Endothelial cell of umbilical vein (primary cell): ENCODE measurements around the gene MKLN1. TPM values are rescaled to one million over a fixed set of nuclear protein-coding genes. Genes with fewer than 3 reads are reported as not detected.

Source experiments
- BruUV-seq: library from RNA; stranded (reverse); fragments of 400-500 nt; replicated peaks from 2 replicates; lab custom pipeline; 2021; lab: Mats Ljungman, UMichigan
- CTCF ChIA-PET: fragments of 300-600, 350-600 bp; sonication (Branson Sonifier 250); formaldehyde crosslinking; loops from one replicate; lab custom pipeline; 2021; ENCODE audit warnings: antibody characterized with exemption, inconsistent platforms; lab: Charles Lee
- POLR2A ChIA-PET: fragments of 300-600, 350-600 bp; sonication (Branson Sonifier 250); formaldehyde crosslinking; loops from one replicate; lab custom pipeline; 2021; ENCODE audit warnings: antibody characterized with exemption, inconsistent platforms; lab: Charles Lee
- DNase-seq: peaks from one replicate; pipeline ENCODE4 v3.0.0-alpha.2; 2011; ENCODE audit warnings: low read depth, low spot score
- FAIRE-seq: peaks from 2 replicates; lab custom pipeline; 2011; peaks lifted over from hg19 to GRCh38; lab: Jason Lieb, UNC
- H2AFZ ChIP-seq: 2 replicates; pipeline ENCODE4 v1.6.0; 2012; ENCODE audit warnings: low read depth, low read length, control low read depth, inconsistent platforms
- H3K27ac ChIP-seq: 2 replicates; pipeline ENCODE4 v1.5.1; 2011; ENCODE audit warnings: low read depth, mild to moderate bottlenecking, control low read depth, low read length, moderate library complexity; ENCODE audit not compliant: insufficient read depth
- H3K27me3 ChIP-seq, 2 experiments: 2 replicates each; pipeline versions ENCODE4 v1.6.0 to v1.6.1; 2011; ENCODE audit warnings: low read length in 2 of 2, mixed read lengths in 1 of 2; ENCODE audit not compliant: control insufficient read depth in 2 of 2, insufficient read depth in 2 of 2
- H3K36me3 ChIP-seq, 2 experiments: 2 replicates in 1 of 2; 3 replicates in 1 of 2; pipeline ENCODE4 v1.5.1; 2011; ENCODE audit warnings: low read length in 2 of 2, mild to moderate bottlenecking in 1 of 2, moderate library complexity in 1 of 2; ENCODE audit not compliant: control insufficient read depth in 2 of 2, insufficient read depth in 2 of 2; ENCODE audit errors: extremely low read depth in 1 of 2
- H3K4me1 ChIP-seq: 3 replicates; pipeline ENCODE4 v1.5.1; 2011; ENCODE audit warnings: mild to moderate bottlenecking, low read length; ENCODE audit not compliant: control insufficient read depth, insufficient read depth; ENCODE audit errors: extremely low read depth
- H3K4me2 ChIP-seq: 2 replicates; pipeline ENCODE4 v1.6.1; 2011; ENCODE audit warnings: low read length, control low read depth, mixed read lengths; ENCODE audit not compliant: insufficient read depth
- H3K4me3 ChIP-seq, 3 experiments: fragments of 200-600 bp in 1 of 3; sonication (generic), shearing (Covaris generic) in 1 of 3; replicated peaks in 1 of 3; 2 replicates each; pipeline ENCODE4 v1.5.1; 2011 to 2016; ENCODE audit warnings: control low read depth in 3 of 3, low read length in 3 of 3, mild to moderate bottlenecking in 2 of 3, inconsistent platforms in 1 of 3, low read depth in 1 of 3, moderate library complexity in 1 of 3; ENCODE audit not compliant: insufficient read depth in 1 of 3
- H3K79me2 ChIP-seq: 2 replicates; pipeline ENCODE4 v1.6.0; 2012; ENCODE audit warnings: low read length, inconsistent platforms; ENCODE audit not compliant: control insufficient read depth, insufficient read depth
- H3K9ac ChIP-seq: replicated peaks from 2 replicates; pipeline ENCODE3; 2011; ENCODE audit warnings: low read length, control low read depth; ENCODE audit not compliant: insufficient read depth; ENCODE audit errors: extremely low read depth
- H3K9me1 ChIP-seq: replicated peaks from 3 replicates; pipeline ENCODE4 v1.6.0; 2011; ENCODE audit warnings: mild to moderate bottlenecking, low read length; ENCODE audit not compliant: control insufficient read depth, insufficient read depth; ENCODE audit errors: extremely low read depth
- H3K9me3 ChIP-seq: replicated peaks from 2 replicates; pipeline ENCODE4 v1.5.1; 2012; ENCODE audit warnings: low read length, inconsistent platforms; ENCODE audit not compliant: control insufficient read depth, insufficient read depth
- H4K20me1 ChIP-seq: replicated peaks from 2 replicates; pipeline ENCODE3; 2011; ENCODE audit warnings: mild to moderate bottlenecking, low read length; ENCODE audit not compliant: control insufficient read depth, insufficient read depth; ENCODE audit errors: extremely low read depth
- EZH2 ChIP-seq: IDR thresholded peaks from 2 replicates; pipeline ENCODE4 v1.6.1; 2012; ENCODE audit warnings: borderline replicate concordance, low read depth, mild to moderate bottlenecking, moderate library complexity, low read length, inconsistent platforms; ENCODE audit not compliant: severe bottlenecking
- FOS ChIP-seq: IDR thresholded peaks from 2 replicates; pipeline ENCODE4 v1.6.1; 2011; ENCODE audit warnings: mild to moderate bottlenecking, low read length, moderate library complexity, borderline replicate concordance; ENCODE audit not compliant: insufficient read depth
- GATA2 ChIP-seq: IDR thresholded peaks from 2 replicates; pipeline ENCODE4 v1.7.0; 2011; ENCODE audit warnings: low read depth, mild to moderate bottlenecking, moderate library complexity, mixed read lengths, low read length; ENCODE audit not compliant: insufficient read length, insufficient read depth
- JUN ChIP-seq: IDR thresholded peaks from 2 replicates; pipeline ENCODE4 v1.6.1; 2011; ENCODE audit warnings: borderline replicate concordance, low read depth; ENCODE audit not compliant: insufficient read length, insufficient read depth
- MYC ChIP-seq: IDR thresholded peaks from one replicate; pipeline ENCODE4 v1.6.1; 2011; ENCODE audit warnings: mild to moderate bottlenecking, low read depth, low read length
- POLR2A ChIP-seq: IDR thresholded peaks from 2 replicates; pipeline ENCODE4 v1.6.1; 2012; ENCODE audit warnings: low read depth, mild to moderate bottlenecking, control low read depth, low read length
- POLR2AphosphoS5 ChIP-seq: IDR thresholded peaks from 2 replicates; pipeline ENCODE4 v1.6.1; 2012; ENCODE audit warnings: low read depth, mild to moderate bottlenecking, control low read depth, low read length, moderate library complexity; ENCODE audit not compliant: insufficient read depth
- dilution Hi-C: fragments of 300-500 bp; cut with MboI; formaldehyde crosslinking; loops from one replicate; pipeline ENCODE4 v1.15.0; 2019; ENCODE audit warnings: low sequenced_read_pairs; ENCODE audit not compliant: extremely low pct_ligation_motif_present
- intact Hi-C: fragments of 100-400 bp; cut with micrococcal nuclease; formaldehyde crosslinking; loops from one replicate; pipeline ENCODE4 v1.10.0; 2022
- polyA plus RNA-seq, 4 experiments: library from polyadenylated mRNA; depleted of rRNA in 3 of 4; stranded (reverse) in 3 of 4; unstranded in 1 of 4; fragments of >200 nt; gene quantifications; 2 replicates each; pipeline versions ENCODE4 v1.2.1 to v1.2.3, GENCODE V29; 2011 to 2012; ENCODE audit warnings: missing spikeins in 1 of 4
- total RNA-seq: library from RNA; stranded (reverse); gene quantifications from 2 replicates; pipeline ENCODE4 v1.2.3, GENCODE V29; 2021
- TF ChIP-seq, protein P1 (sequence below): IDR thresholded peaks from 2 replicates; pipeline ENCODE4 v1.6.1; 2011; ENCODE audit not compliant: insufficient read depth, insufficient read length

Gene MKLN1
- total and polyA plus RNA-seq, 2 donors (not counting 3 experiments of a cell fraction or from before 2014, with no cell fraction given) = 12.2 to 32.1 TPM

DNA sequence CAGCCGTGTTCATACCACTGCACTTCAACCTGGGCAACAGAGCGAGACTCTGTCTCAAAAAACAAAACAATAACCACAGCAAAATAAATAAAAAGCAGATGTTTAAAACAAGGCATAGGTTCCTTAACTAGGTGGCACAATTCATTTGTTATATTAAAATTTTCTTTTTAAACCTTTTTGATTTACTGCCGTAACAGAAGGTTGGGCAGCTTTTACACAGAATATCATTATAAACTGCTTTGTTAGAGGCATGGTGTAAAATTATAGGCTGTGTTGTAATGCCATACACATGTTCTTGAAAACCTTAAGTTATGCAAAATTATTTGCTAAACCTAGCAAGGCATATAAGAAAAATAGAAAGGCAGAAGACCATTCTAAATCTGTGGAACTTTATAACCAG is 84.4 kb downstream of the MKLN1 start:
- BruUV-seq = no TSS peak
- FAIRE-seq = no peak
- Histone ChIP-seq H3K9me1 (no peaks in the 10 kb centered on the region), H3K4me3 (no peak overlapping the region), H4K20me1 (no peaks in the 10 kb centered on the region), H3K36me3 (peaks cover 4 to 6% of the 10 kb centered on the region in 2 experiments), H3K4me2 (no peak overlapping the region), H3K79me2 (peaks cover 2% of the 10 kb centered on the region), H3K9me3 (no peaks in the 10 kb centered on the region), H3K4me1 (no peaks in the 10 kb centered on the region), H2AFZ (no peak overlapping the region), H3K27me3 (no peaks in the 10 kb centered on the region), H3K9ac (no peak overlapping the region), H3K27ac (no peak overlapping the region)
- intact Hi-C loops = no loop called here
- DNase-seq = no peak
- dilution Hi-C loops = no loop called here
- POLR2A ChIA-PET = no interaction called here
- TF ChIP-seq, protein P1, sequence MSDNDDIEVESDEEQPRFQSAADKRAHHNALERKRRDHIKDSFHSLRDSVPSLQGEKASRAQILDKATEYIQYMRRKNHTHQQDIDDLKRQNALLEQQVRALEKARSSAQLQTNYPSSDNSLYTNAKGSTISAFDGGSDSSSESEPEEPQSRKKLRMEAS = no peak
- TF ChIP-seq MYC (no peak), POLR2A (no peak), POLR2AphosphoS5 (no peak), GATA2 (no peak), FOS (no peak)
- CTCF ChIA-PET = interaction anchor here (1.0 kb wide), 2 partner anchors 9 to 11 kb away, joined by 3 to 5 read pairs; no protein-coding TSS in a partner anchor

DNA sequence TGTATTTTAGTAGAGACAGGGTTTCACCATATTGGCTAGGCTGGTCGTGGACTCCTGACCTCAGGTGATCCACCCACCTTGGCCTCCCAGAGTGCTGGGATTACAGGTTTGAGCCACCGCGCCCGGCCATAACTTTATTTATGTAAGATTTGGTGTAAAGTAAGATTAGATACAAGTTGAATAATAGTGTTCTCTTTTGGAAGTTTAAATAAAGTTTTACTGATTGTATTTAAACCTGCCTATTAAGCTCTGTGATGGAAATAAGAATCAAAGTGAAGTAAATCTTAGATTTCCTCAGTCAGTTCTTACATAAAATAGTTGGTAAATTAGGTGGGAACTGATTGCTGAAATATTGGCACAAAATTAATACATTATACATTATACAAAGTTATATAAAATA is 86.0 kb downstream of the MKLN1 start:
- intact Hi-C loops (no loop called here), dilution Hi-C loops (no loop called here)
- FAIRE-seq = no peak
- BruUV-seq = no TSS peak
- Histone ChIP-seq H4K20me1 (no peaks in the 10 kb centered on the region), H2AFZ (no peak overlapping the region), H3K27ac (no peak overlapping the region), H3K4me2 (no peak overlapping the region), H3K27me3 (no peaks in the 10 kb centered on the region), H3K9ac (no peak overlapping the region), H3K4me3 (no peak overlapping the region), H3K9me3 (no peaks in the 10 kb centered on the region), H3K79me2 (no peaks in the 10 kb centered on the region), H3K36me3 (peaks cover 4 to 6% of the 10 kb centered on the region in 2 experiments), H3K9me1 (no peaks in the 10 kb centered on the region), H3K4me1 (no peaks in the 10 kb centered on the region)
- CTCF ChIA-PET = no interaction called here
- POLR2A ChIA-PET = no interaction called here
- no peak for DNase-seq
- TF ChIP-seq POLR2A = no peak
- no peak for TF ChIP-seq FOS
- no peak for TF ChIP-seq EZH2
- TF ChIP-seq POLR2AphosphoS5 = no peak
- no peak for TF ChIP-seq GATA2
- TF ChIP-seq MYC = no peak
- no peak for TF ChIP-seq JUN
- TF ChIP-seq, protein P1 = no peak
